GM23338 (cell line): ENCODE data around the gene C15orf40. TPM values are rescaled to one million over a fixed set of nuclear protein-coding genes. Genes with fewer than 3 reads are reported as not detected.

Source experiments
- ATAC-seq: fragments of 200-7000 bp; cut with Tn5 transposase; 3 replicates; pipeline ENCODE4 v1.9.1; 2020
- DNase-seq: peaks from one replicate; pipeline ENCODE4 v3.0.0-alpha.2; 2015; ENCODE audit warnings: low spot score
- H2AFZ ChIP-seq: fragments of 200-600 bp; sonication (generic); 2 replicates; pipeline ENCODE4 v1.8.0; 2016; ENCODE audit warnings: antibody characterized with exemption, mild to moderate bottlenecking, moderate library complexity
- H3F3A ChIP-seq: fragments of 200-600 bp; sonication (generic); replicated peaks from 2 replicates; pipeline ENCODE4 v1.8.0; 2017; ENCODE audit warnings: antibody characterized with exemption, mixed run types, low read depth
- H3K27ac ChIP-seq: fragments of 200-600 bp; sonication (generic); 2 replicates; pipeline ENCODE4 v1.6.1; 2016; ENCODE audit warnings: low read depth
- H3K27me3 ChIP-seq: fragments of 200-600 bp; sonication (generic); 2 replicates; pipeline ENCODE4 v1.8.0; 2016; ENCODE audit warnings: mild to moderate bottlenecking, mixed run types, moderate library complexity; ENCODE audit not compliant: insufficient read depth
- H3K36me3 ChIP-seq: fragments of 200-600 bp; sonication (generic); 2 replicates; pipeline ENCODE4 v1.8.0; 2016; ENCODE audit warnings: mild to moderate bottlenecking; ENCODE audit not compliant: insufficient read depth
- H3K4me1 ChIP-seq: fragments of 200-600 bp; sonication (generic); 2 replicates; pipeline ENCODE4 v1.8.0; 2016; ENCODE audit warnings: mild to moderate bottlenecking, moderate library complexity; ENCODE audit not compliant: insufficient read depth
- H3K4me2 ChIP-seq: fragments of 200-600 bp; sonication (generic); 2 replicates; pipeline ENCODE4 v1.7.1; 2017; ENCODE audit warnings: mixed run types
- H3K4me3 ChIP-seq: fragments of 200-600 bp; sonication (generic); 2 replicates; pipeline ENCODE4 v1.6.1; 2016; ENCODE audit warnings: mixed run types
- H3K79me2 ChIP-seq: fragments of 200-600 bp; sonication (generic); replicated peaks from 2 replicates; pipeline ENCODE4 v1.8.0; 2017; ENCODE audit warnings: mild to moderate bottlenecking; ENCODE audit not compliant: insufficient read depth
- H3K9me2 ChIP-seq: fragments of 200-600 bp; sonication (generic); 2 replicates; pipeline ENCODE4 v1.8.0; 2017; ENCODE audit not compliant: insufficient read depth
- H4K20me1 ChIP-seq: fragments of 200-600 bp; sonication (generic); replicated peaks from 2 replicates; pipeline ENCODE4 v1.8.0; 2017; ENCODE audit warnings: mild to moderate bottlenecking; ENCODE audit not compliant: insufficient read depth
- H3K27ac Mint-ChIP-seq: 2 replicates; pipeline ENCODE4 v1.8.0; 2020; ENCODE audit warnings: inconsistent platforms, mild to moderate bottlenecking, moderate library complexity, mixed read lengths
- H3K27me3 Mint-ChIP-seq: 3 replicates; pipeline ENCODE4 v1.8.0; 2022; ENCODE audit warnings: low read depth, mild to moderate bottlenecking, moderate library complexity, mixed read lengths, inconsistent platforms; ENCODE audit not compliant: insufficient read depth, poor library complexity
- H3K36me3 Mint-ChIP-seq: 3 replicates; pipeline ENCODE4 v1.8.0; 2021; ENCODE audit warnings: low read depth, mild to moderate bottlenecking, inconsistent platforms, moderate library complexity, mixed read lengths
- H3K4me1 Mint-ChIP-seq: 3 replicates; pipeline ENCODE4 v1.8.0; 2020; ENCODE audit warnings: mild to moderate bottlenecking, inconsistent platforms, mixed read lengths
- H3K4me3 Mint-ChIP-seq: 3 replicates; pipeline ENCODE4 v1.8.0; 2021; ENCODE audit warnings: moderate library complexity, mild to moderate bottlenecking, inconsistent platforms, mixed read lengths
- H3K9me3 Mint-ChIP-seq: 3 replicates; pipeline ENCODE4 v1.8.0; 2020; ENCODE audit warnings: moderate library complexity, mild to moderate bottlenecking, inconsistent platforms, mixed read lengths
- CREB1 ChIP-seq: fragments of 250-450 bp; sonication (Bioruptor Pico); IDR thresholded peaks from 2 replicates; pipeline ENCODE4 v1.5.0; 2020; ENCODE audit warnings: low read depth, mild to moderate bottlenecking, moderate library complexity
- EZH2 ChIP-seq: fragments of 200-600 bp; sonication (generic); IDR thresholded peaks from one replicate; pipeline ENCODE4 v1.8.0; 2017; ENCODE audit warnings: antibody characterized with exemption, mild to moderate bottlenecking, low read depth; ENCODE audit not compliant: unreplicated experiment
- EZH2phosphoT487 ChIP-seq: fragments of 200-600 bp; sonication (generic); IDR thresholded peaks from one replicate; pipeline ENCODE4 v1.8.1; 2018; ENCODE audit warnings: antibody characterized with exemption; ENCODE audit not compliant: unreplicated experiment
- NANOG ChIP-seq: IDR thresholded peaks from 2 replicates; pipeline ENCODE4 v1.6.1; 2016; ENCODE audit warnings: antibody characterized with exemption, borderline replicate concordance
- STAT1 ChIP-seq: IDR thresholded peaks from one replicate; pipeline ENCODE4 v1.6.1; 2016; ENCODE audit warnings: antibody characterized with exemption; ENCODE audit not compliant: unreplicated experiment
- ZNF114 ChIP-seq: fragments of 250-450 bp; sonication (Bioruptor Pico); IDR thresholded peaks from 2 replicates; pipeline ENCODE4 v1.5.0; 2020; ENCODE audit warnings: mild to moderate bottlenecking, moderate library complexity
- ZNF331 ChIP-seq: fragments of 250-450 bp; sonication (Bioruptor Pico); IDR thresholded peaks from 2 replicates; pipeline ENCODE4 v1.5.0; 2020; ENCODE audit warnings: low read depth, mild to moderate bottlenecking, moderate library complexity
- polyA plus RNA-seq: library from polyadenylated mRNA; unstranded; fragments of >200 nt; fragmentation: Nextera tagmentation; extraction: Ambion mirVana; gene quantifications from 2 replicates; pipeline ENCODE4 v1.2.1, GENCODE V29; 2016
- total RNA-seq: library from RNA; depleted of rRNA; stranded (reverse); fragments of >200 nt; shearing (Covaris generic); gene quantifications from 2 replicates; pipeline ENCODE4 v1.2.3, GENCODE V29; 2014
- TF ChIP-seq, protein P1 (sequence below): fragments of 250-450 bp; sonication (Bioruptor Pico); IDR thresholded peaks from 2 replicates; pipeline ENCODE4 v1.5.0; 2020; ENCODE audit warnings: mild to moderate bottlenecking, moderate library complexity
- TF ChIP-seq, protein P2 (sequence below), 2 experiments: fragments of 200-600 bp in 1 of 2; sonication (generic) in 1 of 2; conservative IDR thresholded peaks; 2 replicates each; pipeline versions ENCODE4 v1.5.1 to v1.6.1; 2016 to 2017; ENCODE audit warnings: antibody characterized with exemption in 2 of 2, low read depth in 2 of 2, mild to moderate bottlenecking in 2 of 2, moderate library complexity in 1 of 2

Gene C15orf40
- total and polyA plus RNA-seq, 2 experiments from 2014 or later, result 7.3 to 26.3 TPM

DNA sequence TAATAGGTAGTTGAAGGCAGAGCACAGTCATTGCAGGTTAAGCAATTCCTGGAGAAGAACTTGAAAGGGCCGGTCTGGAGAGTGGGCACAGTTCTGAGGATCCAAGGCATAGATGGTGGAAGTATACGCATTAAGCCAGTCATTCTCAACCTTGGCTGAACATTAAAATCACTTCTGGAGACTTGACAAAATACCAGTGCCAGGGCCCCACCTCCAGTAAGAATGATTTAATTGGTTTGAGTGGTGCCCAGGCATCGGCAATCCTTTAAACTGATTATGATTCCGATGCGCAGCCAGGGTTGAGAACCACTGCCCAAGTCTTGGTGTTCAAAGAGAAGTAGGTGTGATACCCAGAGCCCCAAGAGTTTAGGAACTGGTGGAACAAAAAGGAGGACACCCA lies 52.0 kb downstream of the C15orf40 start (continued):
- TF ChIP-seq, protein P1, sequence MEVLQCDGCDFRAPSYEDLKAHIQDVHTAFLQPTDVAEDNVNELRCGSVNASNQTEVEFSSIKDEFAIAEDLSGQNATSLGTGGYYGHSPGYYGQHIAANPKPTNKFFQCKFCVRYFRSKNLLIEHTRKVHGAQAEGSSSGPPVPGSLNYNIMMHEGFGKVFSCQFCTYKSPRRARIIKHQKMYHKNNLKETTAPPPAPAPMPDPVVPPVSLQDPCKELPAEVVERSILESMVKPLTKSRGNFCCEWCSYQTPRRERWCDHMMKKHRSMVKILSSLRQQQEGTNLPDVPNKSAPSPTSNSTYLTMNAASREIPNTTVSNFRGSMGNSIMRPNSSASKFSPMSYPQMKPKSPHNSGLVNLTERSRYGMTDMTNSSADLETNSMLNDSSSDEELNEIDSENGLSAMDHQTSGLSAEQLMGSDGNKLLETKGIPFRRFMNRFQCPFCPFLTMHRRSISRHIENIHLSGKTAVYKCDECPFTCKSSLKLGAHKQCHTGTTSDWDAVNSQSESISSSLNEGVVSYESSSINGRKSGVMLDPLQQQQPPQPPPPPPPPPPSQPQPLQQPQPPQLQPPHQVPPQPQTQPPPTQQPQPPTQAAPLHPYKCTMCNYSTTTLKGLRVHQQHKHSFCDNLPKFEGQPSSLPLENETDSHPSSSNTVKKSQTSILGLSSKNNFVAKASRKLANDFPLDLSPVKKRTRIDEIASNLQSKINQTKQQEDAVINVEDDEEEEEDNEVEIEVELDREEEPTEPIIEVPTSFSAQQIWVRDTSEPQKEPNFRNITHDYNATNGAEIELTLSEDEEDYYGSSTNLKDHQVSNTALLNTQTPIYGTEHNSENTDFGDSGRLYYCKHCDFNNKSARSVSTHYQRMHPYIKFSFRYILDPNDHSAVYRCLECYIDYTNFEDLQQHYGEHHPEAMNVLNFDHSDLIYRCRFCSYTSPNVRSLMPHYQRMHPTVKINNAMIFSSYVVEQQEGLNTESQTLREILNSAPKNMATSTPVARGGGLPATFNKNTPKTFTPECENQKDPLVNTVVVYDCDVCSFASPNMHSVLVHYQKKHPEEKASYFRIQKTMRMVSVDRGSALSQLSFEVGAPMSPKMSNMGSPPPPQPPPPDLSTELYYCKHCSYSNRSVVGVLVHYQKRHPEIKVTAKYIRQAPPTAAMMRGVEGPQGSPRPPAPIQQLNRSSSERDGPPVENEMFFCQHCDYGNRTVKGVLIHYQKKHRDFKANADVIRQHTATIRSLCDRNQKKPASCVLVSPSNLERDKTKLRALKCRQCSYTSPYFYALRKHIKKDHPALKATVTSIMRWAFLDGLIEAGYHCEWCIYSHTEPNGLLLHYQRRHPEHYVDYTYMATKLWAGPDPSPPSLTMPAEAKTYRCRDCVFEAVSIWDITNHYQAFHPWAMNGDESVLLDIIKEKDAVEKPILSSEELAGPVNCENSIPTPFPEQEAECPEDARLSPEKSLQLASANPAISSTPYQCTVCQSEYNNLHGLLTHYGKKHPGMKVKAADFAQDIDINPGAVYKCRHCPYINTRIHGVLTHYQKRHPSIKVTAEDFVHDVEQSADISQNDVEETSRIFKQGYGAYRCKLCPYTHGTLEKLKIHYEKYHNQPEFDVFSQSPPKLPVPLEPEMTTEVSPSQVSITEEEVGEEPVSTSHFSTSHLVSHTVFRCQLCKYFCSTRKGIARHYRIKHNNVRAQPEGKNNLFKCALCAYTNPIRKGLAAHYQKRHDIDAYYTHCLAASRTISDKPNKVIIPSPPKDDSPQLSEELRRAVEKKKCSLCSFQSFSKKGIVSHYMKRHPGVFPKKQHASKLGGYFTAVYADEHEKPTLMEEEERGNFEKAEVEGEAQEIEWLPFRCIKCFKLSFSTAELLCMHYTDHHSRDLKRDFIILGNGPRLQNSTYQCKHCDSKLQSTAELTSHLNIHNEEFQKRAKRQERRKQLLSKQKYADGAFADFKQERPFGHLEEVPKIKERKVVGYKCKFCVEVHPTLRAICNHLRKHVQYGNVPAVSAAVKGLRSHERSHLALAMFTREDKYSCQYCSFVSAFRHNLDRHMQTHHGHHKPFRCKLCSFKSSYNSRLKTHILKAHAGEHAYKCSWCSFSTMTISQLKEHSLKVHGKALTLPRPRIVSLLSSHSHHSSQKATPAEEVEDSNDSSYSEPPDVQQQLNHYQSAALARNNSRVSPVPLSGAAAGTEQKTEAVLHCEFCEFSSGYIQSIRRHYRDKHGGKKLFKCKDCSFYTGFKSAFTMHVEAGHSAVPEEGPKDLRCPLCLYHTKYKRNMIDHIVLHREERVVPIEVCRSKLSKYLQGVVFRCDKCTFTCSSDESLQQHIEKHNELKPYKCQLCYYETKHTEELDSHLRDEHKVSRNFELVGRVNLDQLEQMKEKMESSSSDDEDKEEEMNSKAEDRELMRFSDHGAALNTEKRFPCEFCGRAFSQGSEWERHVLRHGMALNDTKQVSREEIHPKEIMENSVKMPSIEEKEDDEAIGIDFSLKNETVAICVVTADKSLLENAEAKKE (CRISPR knock-in tag), result no peak
- TF ChIP-seq, protein P2, sequence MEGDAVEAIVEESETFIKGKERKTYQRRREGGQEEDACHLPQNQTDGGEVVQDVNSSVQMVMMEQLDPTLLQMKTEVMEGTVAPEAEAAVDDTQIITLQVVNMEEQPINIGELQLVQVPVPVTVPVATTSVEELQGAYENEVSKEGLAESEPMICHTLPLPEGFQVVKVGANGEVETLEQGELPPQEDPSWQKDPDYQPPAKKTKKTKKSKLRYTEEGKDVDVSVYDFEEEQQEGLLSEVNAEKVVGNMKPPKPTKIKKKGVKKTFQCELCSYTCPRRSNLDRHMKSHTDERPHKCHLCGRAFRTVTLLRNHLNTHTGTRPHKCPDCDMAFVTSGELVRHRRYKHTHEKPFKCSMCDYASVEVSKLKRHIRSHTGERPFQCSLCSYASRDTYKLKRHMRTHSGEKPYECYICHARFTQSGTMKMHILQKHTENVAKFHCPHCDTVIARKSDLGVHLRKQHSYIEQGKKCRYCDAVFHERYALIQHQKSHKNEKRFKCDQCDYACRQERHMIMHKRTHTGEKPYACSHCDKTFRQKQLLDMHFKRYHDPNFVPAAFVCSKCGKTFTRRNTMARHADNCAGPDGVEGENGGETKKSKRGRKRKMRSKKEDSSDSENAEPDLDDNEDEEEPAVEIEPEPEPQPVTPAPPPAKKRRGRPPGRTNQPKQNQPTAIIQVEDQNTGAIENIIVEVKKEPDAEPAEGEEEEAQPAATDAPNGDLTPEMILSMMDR (conservative IDR thresholded peaks at IDR 0.05; ENCODE audit: low read depth in 2 of 2), result no peak
- no peak for TF ChIP-seq NANOG
- no peak for TF ChIP-seq CREB1 (CRISPR knock-in tag)

DNA sequence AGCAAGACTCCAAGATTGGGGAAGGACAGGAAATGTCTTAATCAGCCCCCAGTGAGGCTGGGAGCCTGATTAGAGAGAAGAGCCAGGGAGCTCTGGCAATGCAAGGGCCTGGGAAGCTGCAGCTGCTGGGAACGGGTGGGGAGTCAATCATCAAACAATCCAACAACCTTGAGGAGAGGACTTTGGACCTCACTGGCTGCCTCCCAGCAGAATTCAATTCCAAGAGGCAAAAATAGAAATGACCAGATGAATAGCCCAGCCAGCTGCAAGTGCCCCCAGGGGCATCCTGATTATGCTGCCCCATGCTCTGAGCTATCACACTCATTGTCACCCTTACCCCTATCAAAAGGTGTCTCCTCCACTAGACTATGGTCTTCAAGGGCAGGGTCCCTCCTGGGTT lies 52.8 kb downstream of the C15orf40 start:
- Mint-ChIP-seq H3K4me3 (no peak overlapping the region), H3K9me3 (no peaks in the 10 kb centered on the region), H3K27me3 (peaks cover 6% of the 10 kb centered on the region), H3K27ac (no peak overlapping the region; the same call in 1 of the 2 replicates), H3K4me1 (peaks cover 10% of the 10 kb centered on the region), H3K36me3 (no peaks in the 10 kb centered on the region)
- ATAC-seq, result no peak
- no peak overlapping the region for H2AFZ ChIP-seq
- no peak overlapping the region for H3K4me2 ChIP-seq
- no peaks in the 10 kb centered on the region for H3K9me2 ChIP-seq
- no peak overlapping the region for H3K27ac ChIP-seq
- no peaks in the 10 kb centered on the region for H3K79me2 ChIP-seq
- H4K20me1 ChIP-seq, result no peaks in the 10 kb centered on the region
- H3K4me1 ChIP-seq, result peaks cover 5% of the 10 kb centered on the region
- H3K36me3 ChIP-seq, result no peaks in the 10 kb centered on the region
- DNase-seq, result no peak
- no peak overlapping the region for H3K4me3 ChIP-seq
- no peaks in the 10 kb centered on the region for H3F3A ChIP-seq
- peaks cover under 1% of the 10 kb centered on the region; the same call in 1 of the 2 replicates for H3K27me3 ChIP-seq
- TF ChIP-seq EZH2phosphoT487 (no peak), EZH2 (no peak), ZNF114 (CRISPR knock-in tag) (no peak), STAT1 (no peak), ZNF331 (CRISPR knock-in tag) (no peak)
- TF ChIP-seq, protein P1 (CRISPR knock-in tag), result no peak
